Stimulated activated CD8-positive, alpha-beta memory T cell treated with anti-CD3 and anti-CD28 coated beads, Interleukin-12 subunit alpha, Interleukin-12 subunit beta, amount 100 ng/mL, for 1 hour (primary cell): ENCODE data around the gene TRIM39.
"Not testable (repeated sequence)": the region's sequence is repeated elsewhere in the genome, so short reads cannot be mapped to it uniquely, and the experiment has no call there.

ENCODE experiments used
- DNase-seq: peaks from one replicate; pipeline ENCODE4 v3.0.0-alpha.2; 2020; ENCODE audit warnings: low read depth

TRIM39 gene

DNA sequence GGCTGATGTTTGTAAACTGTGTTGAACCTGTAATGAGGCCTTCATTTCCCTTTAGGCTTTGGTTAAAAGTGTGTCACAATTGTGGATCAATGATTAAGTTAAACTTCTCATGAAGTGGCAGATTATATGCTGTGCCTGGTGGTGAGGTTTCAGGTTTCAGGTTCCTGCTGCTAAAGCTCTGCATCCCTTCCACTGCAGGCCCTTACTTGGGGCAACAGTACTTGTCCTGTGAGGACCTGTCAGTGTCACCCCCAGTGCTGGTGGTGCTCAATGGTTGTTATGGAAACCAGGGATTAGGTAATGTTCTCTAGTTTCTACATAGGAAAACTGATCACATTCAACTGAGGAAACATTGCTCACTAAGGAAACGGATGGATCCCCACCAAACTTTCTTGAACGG lies 36.7 kb downstream of the TRIM39 start:
- DNase-seq: no peak

DNA sequence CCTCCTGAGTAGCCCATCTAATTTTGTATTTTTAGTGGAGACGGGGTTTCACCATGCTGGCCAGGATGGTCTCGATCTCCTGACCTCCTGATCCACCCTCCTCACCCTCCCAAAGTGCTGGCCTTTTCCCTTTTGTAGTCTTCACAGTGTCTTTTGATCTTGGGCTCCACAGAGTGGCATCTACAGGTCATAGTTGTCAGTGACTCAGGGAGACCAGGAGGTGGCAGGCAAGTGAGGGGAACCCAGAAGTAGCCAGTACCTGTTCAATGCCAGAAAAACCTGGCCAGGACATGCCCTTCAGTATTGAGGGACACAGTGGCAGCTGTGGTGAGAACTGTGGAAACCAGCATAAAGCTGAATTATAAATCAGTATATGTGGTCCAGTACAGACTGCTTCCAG lies 37.9 kb downstream of the TRIM39 start:
- no peak for DNase-seq

DNA sequence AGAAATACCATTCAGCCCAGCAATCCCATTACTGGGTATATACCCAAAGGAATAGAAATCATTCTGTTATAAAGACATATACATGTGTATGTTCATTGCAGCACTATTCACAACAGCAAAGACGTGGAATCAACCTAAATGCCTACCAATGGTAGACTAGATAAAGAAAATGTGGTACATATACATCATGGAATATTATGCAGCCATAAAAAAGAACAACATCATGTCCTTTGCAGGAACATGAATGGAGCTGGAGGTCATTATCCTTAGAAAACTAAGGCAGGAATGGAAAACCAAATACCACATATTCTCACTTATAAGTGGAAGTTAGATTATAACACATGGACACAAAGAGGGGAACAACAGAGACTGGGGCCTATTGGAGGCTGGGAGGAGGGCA lies 42.6 kb downstream of the TRIM39 start:
- not testable (repeated sequence) for DNase-seq

DNA sequence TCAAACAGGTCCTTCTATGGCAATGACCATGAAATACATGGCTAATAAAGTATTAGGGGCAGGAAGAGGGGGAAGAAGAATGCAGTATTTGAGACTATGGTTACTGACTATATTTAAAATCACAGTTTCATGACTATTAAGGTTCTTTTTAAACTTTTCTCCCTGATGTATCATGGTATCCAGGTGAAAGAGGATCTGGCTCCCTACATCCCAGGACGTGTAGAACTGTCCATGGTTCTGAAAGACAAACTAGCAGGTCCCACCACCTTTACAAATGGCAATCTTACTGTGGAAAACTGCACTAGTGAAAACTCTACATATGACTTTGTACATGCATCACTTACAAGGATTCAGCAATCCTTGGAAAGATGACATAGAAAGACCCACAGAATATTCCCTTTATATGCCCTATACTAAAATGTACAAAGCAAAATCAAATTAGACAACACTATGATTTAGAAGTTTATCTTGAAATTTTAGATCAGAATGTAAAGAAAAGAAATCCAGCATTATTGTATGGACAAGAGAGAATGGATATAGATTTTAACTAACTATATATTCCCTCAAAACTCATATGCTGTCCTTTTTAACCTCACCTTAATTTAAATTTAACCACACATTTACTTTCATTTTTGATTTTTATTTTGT lies 51.7 kb downstream of the TRIM39 start:
- no peak for DNase-seq

DNA sequence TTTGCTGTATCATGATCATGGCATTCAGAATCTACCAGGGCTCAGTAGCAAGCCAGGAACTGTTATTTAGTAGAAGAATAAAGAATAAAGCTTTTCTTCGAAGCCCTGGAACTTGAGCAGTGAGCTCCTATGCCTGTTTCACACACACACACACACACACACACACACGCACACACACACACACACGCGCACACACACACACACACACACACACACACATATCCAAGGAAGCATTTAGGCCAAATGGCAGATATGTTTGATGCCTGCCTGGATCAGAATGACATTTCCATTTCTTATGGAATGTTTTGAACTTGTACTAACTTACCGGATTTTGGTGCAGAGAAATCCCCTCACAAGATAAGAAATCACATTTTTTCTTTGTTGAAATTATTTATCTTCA lies 53.7 kb downstream of the TRIM39 start:
- DNase-seq: no peak

DNA sequence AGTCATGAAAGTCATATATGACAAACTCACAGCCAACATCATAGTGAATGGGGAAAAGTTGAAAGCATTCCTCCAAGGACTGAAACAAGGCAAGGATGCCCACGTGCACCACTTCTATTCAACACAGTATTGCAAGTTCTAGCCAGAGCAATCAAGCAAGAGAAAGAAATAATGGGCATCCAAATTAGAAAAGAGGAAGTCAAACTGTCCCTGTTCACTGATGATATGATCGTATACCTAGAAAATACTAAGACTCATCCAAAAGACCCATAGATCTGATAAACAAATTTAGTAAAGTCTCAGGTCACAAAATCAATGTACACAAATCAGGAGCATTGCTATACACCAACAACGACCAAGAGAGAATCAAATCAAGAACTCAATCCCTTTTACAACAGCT lies 59.4 kb downstream of the TRIM39 start:
- DNase-seq: no peak

DNA sequence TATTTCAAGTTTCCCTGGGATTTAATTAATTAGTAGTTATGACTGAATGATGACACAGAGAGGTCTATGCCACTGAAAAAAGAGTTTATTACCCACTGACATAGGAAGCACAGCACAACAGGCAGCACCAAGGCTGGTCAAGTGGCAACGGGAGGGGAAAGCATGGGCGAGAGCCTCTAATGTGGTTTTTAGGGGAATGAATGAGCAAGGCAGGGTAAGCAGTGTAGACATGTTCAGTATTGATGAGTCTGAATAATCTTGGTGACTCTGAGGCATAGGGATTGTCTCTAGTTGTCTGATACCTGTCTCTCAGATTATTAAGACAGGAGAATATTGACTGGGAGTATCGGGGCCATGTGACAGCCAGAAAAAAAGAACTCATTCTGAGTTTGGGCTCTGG lies 64.5 kb downstream of the TRIM39 start:
- no peak for DNase-seq
